GM12878 (cell line): ENCODE data around the gene OMP.

Experiments used
- KAT2A ChIP-seq: conservative IDR thresholded peaks from 2 replicates; pipeline ENCODE4 v1.6.1; 2011; ENCODE audit warnings: low read depth, low read length; ENCODE audit not compliant: control insufficient read depth
- MEF2B ChIP-seq: fragments of 450-650 bp; IDR thresholded peaks from 2 replicates; pipeline ENCODE4 v1.6.1; 2018; ENCODE audit warnings: mild to moderate bottlenecking, moderate library complexity; ENCODE audit not compliant: partially characterized antibody, poor library complexity, severe bottlenecking
- NFYB ChIP-seq: IDR thresholded peaks from 2 replicates; pipeline ENCODE4 v1.6.1; 2011; ENCODE audit warnings: low read depth, mild to moderate bottlenecking, low read length, improper control_type of control experiment, moderate library complexity; ENCODE audit not compliant: insufficient read depth
- POLR2A ChIP-seq: IDR thresholded peaks from 2 replicates; pipeline ENCODE4 v1.6.1; 2011; ENCODE audit warnings: low read depth, mild to moderate bottlenecking, low read length
- PRDM15 ChIP-seq: fragments of 450-650 bp; formaldehyde crosslinking; IDR thresholded peaks from 2 replicates; pipeline ENCODE4 v1.4.0; 2020; ENCODE audit warnings: mild to moderate bottlenecking, moderate library complexity
- RCOR1 ChIP-seq: conservative IDR thresholded peaks from 2 replicates; pipeline ENCODE4 v1.6.1; 2012; ENCODE audit warnings: low read depth, low read length, improper control_type of control experiment
- SIX5 ChIP-seq: IDR thresholded peaks from 2 replicates; pipeline ENCODE4 v1.6.1; 2011; ENCODE audit warnings: mild to moderate bottlenecking, low read depth, low read length, moderate library complexity; ENCODE audit not compliant: severe bottlenecking
- SMARCA5 ChIP-seq: fragments of 450-650 bp; IDR thresholded peaks from 2 replicates; pipeline ENCODE4 v1.6.1; 2017; ENCODE audit warnings: mild to moderate bottlenecking
- TAF1 ChIP-seq: IDR thresholded peaks from 2 replicates; pipeline ENCODE4 v1.6.1; 2011; ENCODE audit warnings: mild to moderate bottlenecking, low read depth, low read length, borderline replicate concordance
- TARDBP ChIP-seq: IDR thresholded peaks from 2 replicates; pipeline ENCODE4 v1.6.1; 2016; ENCODE audit warnings: borderline replicate concordance
- TCF3 ChIP-seq: IDR thresholded peaks from 2 replicates; pipeline ENCODE4 v1.6.1; 2012; ENCODE audit warnings: low read depth, mild to moderate bottlenecking, low read length, borderline replicate concordance; ENCODE audit not compliant: insufficient read depth
- TF ChIP-seq, protein P1 (sequence below), 3 experiments: IDR thresholded peaks in 2 of 3; conservative IDR thresholded peaks in 1 of 3; 2 replicates each; pipeline ENCODE4 v1.5.1; 2011; ENCODE audit warnings: low read depth in 3 of 3, low read length in 3 of 3, mild to moderate bottlenecking in 3 of 3, control low read depth in 2 of 3, moderate library complexity in 2 of 3, inconsistent platforms in 1 of 3, mixed read lengths in 1 of 3; ENCODE audit not compliant: control insufficient read depth in 2 of 3, insufficient read depth in 1 of 3; ENCODE audit errors: extremely low read depth in 1 of 3

- no peak for TF ChIP-seq SIX5
- TF ChIP-seq RCOR1, result no peak
- TF ChIP-seq MEF2B, result no peak
- no peak for TF ChIP-seq KAT2A
- TF ChIP-seq, protein P1, sequence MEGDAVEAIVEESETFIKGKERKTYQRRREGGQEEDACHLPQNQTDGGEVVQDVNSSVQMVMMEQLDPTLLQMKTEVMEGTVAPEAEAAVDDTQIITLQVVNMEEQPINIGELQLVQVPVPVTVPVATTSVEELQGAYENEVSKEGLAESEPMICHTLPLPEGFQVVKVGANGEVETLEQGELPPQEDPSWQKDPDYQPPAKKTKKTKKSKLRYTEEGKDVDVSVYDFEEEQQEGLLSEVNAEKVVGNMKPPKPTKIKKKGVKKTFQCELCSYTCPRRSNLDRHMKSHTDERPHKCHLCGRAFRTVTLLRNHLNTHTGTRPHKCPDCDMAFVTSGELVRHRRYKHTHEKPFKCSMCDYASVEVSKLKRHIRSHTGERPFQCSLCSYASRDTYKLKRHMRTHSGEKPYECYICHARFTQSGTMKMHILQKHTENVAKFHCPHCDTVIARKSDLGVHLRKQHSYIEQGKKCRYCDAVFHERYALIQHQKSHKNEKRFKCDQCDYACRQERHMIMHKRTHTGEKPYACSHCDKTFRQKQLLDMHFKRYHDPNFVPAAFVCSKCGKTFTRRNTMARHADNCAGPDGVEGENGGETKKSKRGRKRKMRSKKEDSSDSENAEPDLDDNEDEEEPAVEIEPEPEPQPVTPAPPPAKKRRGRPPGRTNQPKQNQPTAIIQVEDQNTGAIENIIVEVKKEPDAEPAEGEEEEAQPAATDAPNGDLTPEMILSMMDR (IDR thresholded peaks at IDR 0.05 in 2 of 3, conservative IDR thresholded peaks at IDR 0.05 in 1 of 3; ENCODE audit: control insufficient read depth in 2 of 3, extremely low read depth in 1 of 3, insufficient read depth in 1 of 3, low read depth in 3 of 3, low read length in 3 of 3), result no peak
- TF ChIP-seq TARDBP, result no peak
- no peak for TF ChIP-seq SMARCA5
- TF ChIP-seq NFYB, result no peak
- TF ChIP-seq TAF1, result no peak
- TF ChIP-seq TCF3, result no peak
- no peak for TF ChIP-seq PRDM15 (CRISPR knock-in tag)
- TF ChIP-seq POLR2A, result no peak
Measured at GRCh38 chr11:77122576-77123212, 20.1 kb downstream of the OMP start.
